ENCODE data around the gene MCCC1. TPM values are rescaled to one million over a fixed set of nuclear protein-coding genes. Genes with fewer than 3 reads are reported as not detected.
"Not testable (repeated sequence)": the region's sequence is repeated elsewhere in the genome, so short reads cannot be mapped to it uniquely, and the experiment has no call there.

The MCCC1 gene
- total RNA-seq, 1 donor from 2014 or later, result 17.9 TPM

DNA sequence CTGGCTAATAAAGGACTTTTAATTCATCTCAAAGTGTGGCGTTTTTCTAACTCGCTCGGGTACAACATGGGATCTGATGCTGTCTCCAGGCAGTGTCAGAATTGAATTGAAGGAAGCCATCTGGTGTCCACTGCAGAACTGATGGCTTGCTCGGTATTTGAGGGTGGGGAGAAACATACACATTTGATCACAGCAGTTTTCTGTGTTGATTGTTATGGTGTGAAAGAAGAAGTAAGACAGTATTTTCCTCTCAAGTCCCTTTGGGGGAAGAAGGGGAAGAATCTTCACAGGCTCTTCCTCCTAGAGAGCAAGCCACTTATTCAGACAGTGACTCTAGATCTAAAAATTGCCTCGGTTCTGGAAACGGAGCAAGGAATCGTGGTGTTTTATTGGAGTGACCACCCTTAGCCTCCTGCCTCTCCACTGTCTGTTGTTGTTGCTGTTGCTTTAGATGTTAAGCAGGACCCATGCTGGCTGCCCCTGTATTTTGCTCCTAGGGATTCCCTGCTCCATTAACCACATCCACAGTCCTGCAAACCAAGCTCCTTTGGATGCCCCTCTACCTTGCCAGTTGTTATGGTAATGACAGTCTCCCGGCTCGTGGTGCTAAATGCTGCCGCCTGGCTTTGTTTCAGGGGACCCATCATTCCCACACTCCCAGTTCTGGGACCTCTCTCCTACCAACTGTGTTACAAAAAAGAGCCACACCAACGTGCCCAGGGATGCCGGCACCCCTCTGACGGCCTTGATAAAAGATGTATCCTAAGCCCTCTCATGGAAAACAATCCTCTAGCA lies 15.3 kb upstream of the MCCC1 start:
- Mint-ChIP-seq H3K4me1 (ENCODE audit: low read depth, unreplicated experiment) (peaks cover 29% of the 10 kb centered on the region), H3K9me3 (ENCODE audit: unreplicated experiment) (peaks cover 29% of the 10 kb centered on the region), H3K27me3 (ENCODE audit: unreplicated experiment) (peaks cover 23% of the 10 kb centered on the region), H3K36me3 (ENCODE audit: unreplicated experiment) (peaks cover 12% of the 10 kb centered on the region), H3K4me3 (ENCODE audit: unreplicated experiment) (peak overlapping the region; percentile 82), H3K27ac (ENCODE audit: unreplicated experiment) (peak overlapping the region; percentile 96)
- no peak for DNase-seq
- TF ChIP-seq, protein P1, sequence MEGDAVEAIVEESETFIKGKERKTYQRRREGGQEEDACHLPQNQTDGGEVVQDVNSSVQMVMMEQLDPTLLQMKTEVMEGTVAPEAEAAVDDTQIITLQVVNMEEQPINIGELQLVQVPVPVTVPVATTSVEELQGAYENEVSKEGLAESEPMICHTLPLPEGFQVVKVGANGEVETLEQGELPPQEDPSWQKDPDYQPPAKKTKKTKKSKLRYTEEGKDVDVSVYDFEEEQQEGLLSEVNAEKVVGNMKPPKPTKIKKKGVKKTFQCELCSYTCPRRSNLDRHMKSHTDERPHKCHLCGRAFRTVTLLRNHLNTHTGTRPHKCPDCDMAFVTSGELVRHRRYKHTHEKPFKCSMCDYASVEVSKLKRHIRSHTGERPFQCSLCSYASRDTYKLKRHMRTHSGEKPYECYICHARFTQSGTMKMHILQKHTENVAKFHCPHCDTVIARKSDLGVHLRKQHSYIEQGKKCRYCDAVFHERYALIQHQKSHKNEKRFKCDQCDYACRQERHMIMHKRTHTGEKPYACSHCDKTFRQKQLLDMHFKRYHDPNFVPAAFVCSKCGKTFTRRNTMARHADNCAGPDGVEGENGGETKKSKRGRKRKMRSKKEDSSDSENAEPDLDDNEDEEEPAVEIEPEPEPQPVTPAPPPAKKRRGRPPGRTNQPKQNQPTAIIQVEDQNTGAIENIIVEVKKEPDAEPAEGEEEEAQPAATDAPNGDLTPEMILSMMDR (IDR thresholded peaks at IDR 0.05; ENCODE audit: partially characterized antibody, unreplicated experiment), result no peak

DNA sequence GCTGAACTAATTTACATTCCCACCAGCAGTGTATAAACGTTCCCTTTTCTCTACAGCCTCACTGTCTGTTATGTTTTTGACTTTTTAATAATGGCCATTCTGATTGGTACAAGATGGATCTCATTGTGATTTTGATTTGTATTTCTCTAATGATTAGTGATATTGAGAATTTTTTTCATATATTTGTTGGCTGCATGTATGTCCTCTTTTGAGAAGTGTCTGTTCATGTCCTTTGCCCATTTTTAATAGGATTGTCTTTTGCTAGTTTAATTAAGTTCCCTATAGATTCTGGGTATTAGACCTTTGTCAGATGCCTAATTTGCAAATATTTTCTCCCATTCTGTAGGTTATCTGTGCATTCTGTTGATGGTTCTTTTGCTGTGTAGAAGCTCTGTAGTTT lies 10.6 kb upstream of the MCCC1 start:
- H3K4me3 Mint-ChIP-seq (ENCODE audit: unreplicated experiment); H3K9me3 Mint-ChIP-seq (ENCODE audit: unreplicated experiment); H3K36me3 Mint-ChIP-seq (ENCODE audit: unreplicated experiment); H3K27me3 Mint-ChIP-seq (ENCODE audit: unreplicated experiment); DNase-seq; H3K4me1 Mint-ChIP-seq (ENCODE audit: low read depth, unreplicated experiment); H3K27ac Mint-ChIP-seq (ENCODE audit: unreplicated experiment): not testable (repeated sequence)

DNA sequence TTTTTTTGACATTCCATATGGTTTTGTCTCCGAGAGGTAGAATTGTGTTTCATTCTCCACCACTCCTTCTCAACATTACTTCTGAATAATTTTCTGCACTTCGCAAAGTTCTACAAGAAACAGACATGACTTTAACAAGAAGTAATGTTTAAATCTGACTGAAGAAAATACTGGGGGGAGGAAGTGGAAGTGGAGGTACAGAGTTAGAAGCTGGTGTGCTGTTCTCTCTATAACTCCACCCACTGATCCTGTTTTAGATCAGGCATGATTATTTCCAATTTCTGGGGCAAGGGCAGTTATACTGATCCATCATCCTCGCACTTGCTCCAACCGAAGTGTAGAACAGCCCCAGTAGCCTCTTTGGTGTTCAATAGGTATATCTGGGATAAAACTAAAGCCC lies 9.2 kb upstream of the MCCC1 start:
- no peak overlapping the region for H3K27ac Mint-ChIP-seq (ENCODE audit: unreplicated experiment)
- peaks cover 2% of the 10 kb centered on the region for H3K9me3 Mint-ChIP-seq (ENCODE audit: unreplicated experiment)
- H3K4me1 Mint-ChIP-seq (ENCODE audit: low read depth, unreplicated experiment), result peaks cover 1% of the 10 kb centered on the region
- TF ChIP-seq, protein P1 (IDR thresholded peaks at IDR 0.05; ENCODE audit: partially characterized antibody, unreplicated experiment), result no peak
- no peak overlapping the region for H3K4me3 Mint-ChIP-seq (ENCODE audit: unreplicated experiment)
- H3K36me3 Mint-ChIP-seq (ENCODE audit: unreplicated experiment), result peaks cover 7% of the 10 kb centered on the region
- no peaks in the 10 kb centered on the region for H3K27me3 Mint-ChIP-seq (ENCODE audit: unreplicated experiment)
- no peak for DNase-seq

DNA sequence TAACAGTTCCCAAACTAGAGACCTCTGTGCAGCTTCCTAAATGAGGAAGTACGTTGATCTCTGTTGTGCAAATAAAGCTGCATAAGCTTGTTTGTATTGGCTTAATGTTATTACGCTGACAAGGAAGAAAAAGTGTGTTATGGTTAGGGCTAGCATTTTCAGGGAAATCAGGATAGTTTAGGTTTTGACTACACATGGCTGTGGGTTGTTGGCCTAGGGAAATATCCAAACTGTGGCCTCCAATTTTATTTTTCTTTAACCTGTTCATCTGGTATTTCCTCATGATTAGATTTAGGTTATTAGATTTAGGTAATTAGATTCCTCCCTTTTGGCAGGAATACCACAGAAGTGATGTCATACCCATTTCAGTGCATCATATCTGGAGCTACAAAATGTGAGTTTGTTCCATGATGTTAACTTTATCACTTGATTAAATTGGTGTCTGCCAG lies 8.7 kb upstream of the MCCC1 start:
- Mint-ChIP-seq H3K36me3 (ENCODE audit: unreplicated experiment) (peaks cover 7% of the 10 kb centered on the region), H3K27ac (ENCODE audit: unreplicated experiment) (no peak overlapping the region), H3K4me3 (ENCODE audit: unreplicated experiment) (no peak overlapping the region), H3K4me1 (ENCODE audit: low read depth, unreplicated experiment) (peaks cover 1% of the 10 kb centered on the region), H3K27me3 (ENCODE audit: unreplicated experiment) (no peaks in the 10 kb centered on the region), H3K9me3 (ENCODE audit: unreplicated experiment) (peaks cover 2% of the 10 kb centered on the region)
- no peak for DNase-seq
- TF ChIP-seq, protein P1 (IDR thresholded peaks at IDR 0.05; ENCODE audit: partially characterized antibody, unreplicated experiment), result no peak

DNA sequence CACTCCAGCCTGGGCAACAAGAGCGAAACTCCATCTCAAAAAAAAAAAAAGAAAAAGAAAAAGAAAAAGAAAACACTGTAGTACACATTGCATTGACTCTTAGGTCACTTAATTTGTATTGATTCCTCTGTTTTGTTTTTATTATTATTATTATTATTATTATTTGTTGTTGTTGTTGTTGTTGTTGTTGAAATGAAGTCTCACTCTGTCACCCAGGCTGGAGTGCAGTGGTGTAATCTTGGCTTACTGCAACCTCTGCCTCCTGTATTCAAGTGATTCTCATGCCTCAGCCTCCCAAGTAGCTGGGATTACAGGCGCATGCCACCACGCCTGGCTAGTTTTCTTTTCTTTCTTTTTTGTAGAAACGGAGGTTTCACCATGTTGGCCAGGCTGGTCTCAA lies 8.1 kb upstream of the MCCC1 start:
- H3K4me3 Mint-ChIP-seq (ENCODE audit: unreplicated experiment); H3K36me3 Mint-ChIP-seq (ENCODE audit: unreplicated experiment); H3K27ac Mint-ChIP-seq (ENCODE audit: unreplicated experiment): not testable (repeated sequence)

DNA sequence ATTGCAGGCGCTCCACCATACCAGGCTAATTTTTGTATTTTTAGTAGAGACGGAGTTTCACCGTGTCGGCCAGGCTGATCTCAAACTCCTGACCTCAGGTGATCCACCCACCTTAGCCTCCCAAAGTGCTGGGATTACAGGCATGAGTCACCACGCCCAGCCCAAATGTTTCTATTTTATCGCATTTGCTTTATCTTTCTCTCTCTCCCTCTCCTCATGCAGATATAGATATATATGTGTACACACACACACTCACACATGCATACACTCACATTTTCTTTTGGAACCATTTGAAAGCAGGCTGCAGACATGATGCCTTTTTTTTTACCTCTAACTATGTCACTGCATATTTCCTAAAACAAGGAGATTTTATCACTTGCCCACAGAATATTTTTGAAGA lies 7.3 kb upstream of the MCCC1 start:
- H3K4me3 Mint-ChIP-seq (ENCODE audit: unreplicated experiment), result no peak overlapping the region
- H3K9me3 Mint-ChIP-seq (ENCODE audit: unreplicated experiment), result peaks cover 3% of the 10 kb centered on the region
- TF ChIP-seq, protein P1 (IDR thresholded peaks at IDR 0.05; ENCODE audit: partially characterized antibody, unreplicated experiment), result no peak
- H3K27ac Mint-ChIP-seq (ENCODE audit: unreplicated experiment), result no peak overlapping the region
- peaks cover 1% of the 10 kb centered on the region for H3K4me1 Mint-ChIP-seq (ENCODE audit: low read depth, unreplicated experiment)
- H3K36me3 Mint-ChIP-seq (ENCODE audit: unreplicated experiment), result no peaks in the 10 kb centered on the region
- no peak for DNase-seq
- no peaks in the 10 kb centered on the region for H3K27me3 Mint-ChIP-seq (ENCODE audit: unreplicated experiment)

More for the DNA sequence above, 8.1 kb upstream of the MCCC1 start:
- DNase-seq; H3K4me1 Mint-ChIP-seq (ENCODE audit: low read depth, unreplicated experiment); H3K9me3 Mint-ChIP-seq (ENCODE audit: unreplicated experiment); H3K27me3 Mint-ChIP-seq (ENCODE audit: unreplicated experiment): not testable (repeated sequence)

DNA sequence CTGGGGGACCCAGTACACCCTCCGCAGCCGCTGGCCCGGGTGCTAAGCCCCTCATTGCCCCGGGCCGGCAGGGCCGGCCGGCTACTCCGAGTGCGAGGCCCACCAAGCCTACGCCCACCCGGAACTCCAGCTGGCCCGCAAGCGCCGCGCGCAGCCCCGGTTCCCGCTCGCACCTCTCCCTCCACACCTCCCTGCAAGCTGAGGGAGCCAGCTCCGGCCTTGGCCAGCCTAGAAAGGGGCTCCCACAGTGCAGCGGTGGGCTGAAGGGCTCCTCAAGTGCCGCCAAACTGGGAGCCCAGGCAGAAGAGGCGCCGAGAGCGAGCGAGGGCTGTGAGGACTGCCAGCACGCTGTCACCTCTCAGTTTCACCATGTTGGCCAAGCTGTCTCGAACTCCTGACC lies 4.7 kb upstream of the MCCC1 start:
- H3K4me3 Mint-ChIP-seq (ENCODE audit: unreplicated experiment); DNase-seq; H3K27ac Mint-ChIP-seq (ENCODE audit: unreplicated experiment); H3K36me3 Mint-ChIP-seq (ENCODE audit: unreplicated experiment); H3K27me3 Mint-ChIP-seq (ENCODE audit: unreplicated experiment); H3K9me3 Mint-ChIP-seq (ENCODE audit: unreplicated experiment); H3K4me1 Mint-ChIP-seq (ENCODE audit: low read depth, unreplicated experiment): not testable (repeated sequence)

DNA sequence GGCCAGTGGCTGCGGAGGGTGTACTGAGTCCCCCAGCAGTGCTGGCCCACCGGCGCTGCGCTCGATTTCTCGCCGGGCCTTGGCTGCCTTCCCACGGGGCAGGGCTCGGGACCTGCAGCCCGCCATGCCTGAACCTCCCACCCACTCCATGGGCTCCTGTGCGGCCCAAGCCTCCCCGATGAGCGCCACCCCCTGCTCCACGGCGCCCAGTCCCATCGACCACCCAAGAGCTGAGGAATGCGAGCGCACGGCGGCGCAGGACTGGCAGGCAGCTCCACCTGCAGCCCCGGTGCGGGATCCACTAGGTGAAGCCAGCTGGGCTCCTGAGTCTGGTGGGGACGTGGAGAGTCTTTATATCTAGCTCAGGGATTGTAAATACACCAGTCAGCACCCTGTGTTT lies 1.7 kb upstream of the MCCC1 start:
- H3K27ac Mint-ChIP-seq (ENCODE audit: unreplicated experiment); DNase-seq; H3K4me3 Mint-ChIP-seq (ENCODE audit: unreplicated experiment); H3K4me1 Mint-ChIP-seq (ENCODE audit: low read depth, unreplicated experiment); H3K36me3 Mint-ChIP-seq (ENCODE audit: unreplicated experiment); H3K27me3 Mint-ChIP-seq (ENCODE audit: unreplicated experiment); H3K9me3 Mint-ChIP-seq (ENCODE audit: unreplicated experiment): not testable (repeated sequence)
